ENCODE measurements around the gene CAMTA1.

CAMTA1 gene

DNA sequence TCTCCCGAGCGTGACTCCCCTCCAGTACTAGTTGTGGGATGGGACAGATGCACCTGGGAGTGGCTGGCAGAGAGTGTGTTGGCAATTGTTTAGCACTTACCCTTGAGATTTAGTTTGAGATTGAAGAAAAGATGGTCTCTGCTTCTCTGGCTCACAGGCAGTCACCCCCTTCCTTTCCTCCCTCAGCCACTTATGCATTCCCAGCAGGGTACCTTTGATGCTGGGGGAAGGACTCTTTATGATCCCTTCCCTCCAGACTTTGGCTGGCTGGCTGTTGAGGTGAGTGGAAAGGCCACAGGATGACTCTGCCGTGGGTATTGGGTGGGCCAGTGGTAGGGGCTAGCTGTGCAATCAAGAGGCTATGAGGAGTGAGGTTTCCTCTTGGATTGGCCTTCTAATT, 236.8 kb downstream of the CAMTA1 start:
- H3K23ac ChIP-seq (ENCODE audit: low read length) = no peak overlapping the region
- H3K18ac ChIP-seq (ENCODE audit: low read length) = no peak overlapping the region
- H2AFZ ChIP-seq (ENCODE audit: insufficient read depth, low read length, poor library complexity) = no peak overlapping the region
- no CpG with 5 or more reads among the region's 3 CpGs for WGBS (ENCODE audit: extremely low coverage, insufficient coverage, insufficient read length)
- H3K9me3 ChIP-seq (ENCODE audit: insufficient read depth, low read depth, low read length) = no peaks in the 10 kb centered on the region
- H4K8ac ChIP-seq (ENCODE audit: low read depth, low read length) = no peak overlapping the region
- H3K36me3 ChIP-seq (ENCODE audit: control insufficient read depth in 1 of 2, insufficient read depth in 2 of 2, low read length in 2 of 2) = no peaks in the 10 kb centered on the region
- H3K79me1 ChIP-seq (ENCODE audit: low read length) = no peaks in the 10 kb centered on the region
- no peaks in the 10 kb centered on the region for H3K79me2 ChIP-seq (ENCODE audit: control insufficient read depth, insufficient read depth, low read length, poor library complexity)
- no peak overlapping the region for H3K27ac ChIP-seq (ENCODE audit: low read depth, low read length)
- no peak for DNase-seq
- no peak overlapping the region for H3K4me2 ChIP-seq (ENCODE audit: low read length)
- no peak overlapping the region for H3K14ac ChIP-seq (ENCODE audit: low read length)
- no peak overlapping the region for H2BK5ac ChIP-seq (ENCODE audit: low read depth, low read length, poor library complexity)
- H3K4me3 ChIP-seq (ENCODE audit: low read depth, low read length) = no peak overlapping the region
- no peak overlapping the region for H2BK12ac ChIP-seq (ENCODE audit: low read length)
- H4K12ac ChIP-seq (ENCODE audit: low read depth, low read length) = no peak overlapping the region
- no peak overlapping the region for H4K91ac ChIP-seq (ENCODE audit: low read depth, low read length)
- no peak overlapping the region for H2BK120ac ChIP-seq (ENCODE audit: insufficient read depth, low read length, poor library complexity)
- H3K4ac ChIP-seq (ENCODE audit: low read depth, low read length) = no peak overlapping the region
- H3K4me1 ChIP-seq (ENCODE audit: control insufficient read depth in 1 of 2, insufficient read depth in 2 of 2, low read length in 2 of 2) = peaks cover 4 to 6% of the 10 kb centered on the region in 2 experiments
- H3K27me3 ChIP-seq (ENCODE audit: insufficient read depth, low read length) = no peaks in the 10 kb centered on the region
- no peak overlapping the region for H2AK5ac ChIP-seq (ENCODE audit: low read length)
- no peak overlapping the region for H3K9ac ChIP-seq (ENCODE audit: low read length)

DNA sequence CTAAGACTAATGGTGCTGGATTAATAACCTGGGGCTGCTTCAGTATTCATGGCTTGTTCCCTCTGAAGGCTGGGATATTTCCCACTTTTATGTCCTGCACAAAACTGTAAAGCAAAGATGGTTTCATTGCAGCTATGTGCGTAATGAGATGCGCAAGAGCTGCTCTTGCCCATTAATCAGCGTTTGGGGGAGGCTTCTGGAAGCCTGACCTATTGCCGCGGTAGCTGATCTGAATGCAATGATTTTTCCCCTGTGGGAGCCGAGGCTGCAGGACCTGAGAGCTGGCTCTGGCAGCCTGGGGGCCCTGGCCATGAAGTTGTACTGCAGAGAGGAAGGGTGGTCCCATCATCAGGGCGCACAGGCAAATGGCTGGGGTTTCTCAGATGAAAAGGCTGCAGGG, 239.8 kb downstream of the CAMTA1 start:
- H2BK12ac ChIP-seq (ENCODE audit: low read length) = no peak overlapping the region
- no CpG with 5 or more reads among the region's 7 CpGs for WGBS (ENCODE audit: extremely low coverage, insufficient coverage, insufficient read length)
- H2AFZ ChIP-seq (ENCODE audit: insufficient read depth, low read length, poor library complexity) = no peak overlapping the region

DNA sequence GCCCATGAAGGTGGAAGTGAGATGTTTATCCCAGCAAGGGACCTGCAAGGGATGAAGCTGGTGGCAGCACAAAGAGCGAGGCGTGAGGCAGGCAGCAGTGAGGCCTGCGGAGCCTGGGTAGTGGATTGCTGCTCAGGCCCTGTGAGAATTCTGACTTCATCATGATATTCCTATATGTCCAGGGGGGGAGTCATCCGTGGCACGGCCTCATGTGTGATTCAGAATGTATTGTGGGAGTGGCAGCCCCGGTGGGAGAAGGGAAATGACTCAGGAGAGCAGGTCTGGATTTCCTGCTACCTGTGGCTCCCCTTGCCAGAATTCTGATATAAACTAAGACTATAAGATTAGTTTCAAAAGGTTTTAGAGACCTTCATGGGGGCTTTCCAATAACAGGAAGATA, 240.9 kb downstream of the CAMTA1 start:
- no peak overlapping the region for H3K27ac ChIP-seq (ENCODE audit: low read depth, low read length)
- WGBS (ENCODE audit: extremely low coverage, insufficient coverage, insufficient read length) = no CpG with 5 or more reads among the region's 6 CpGs

More for the DNA sequence above, 239.8 kb downstream of the CAMTA1 start:
- Histone ChIP-seq H3K9ac (ENCODE audit: low read length) (no peak overlapping the region), H3K4me2 (ENCODE audit: low read length) (no peak overlapping the region), H2AK5ac (ENCODE audit: low read length) (no peak overlapping the region), H3K36me3 (ENCODE audit: control insufficient read depth in 1 of 2, insufficient read depth in 2 of 2, low read length in 2 of 2) (no peaks in the 10 kb centered on the region), H3K27ac (ENCODE audit: low read depth, low read length) (no peak overlapping the region), H3K23ac (ENCODE audit: low read length) (no peak overlapping the region), H2BK5ac (ENCODE audit: low read depth, low read length, poor library complexity) (no peak overlapping the region), H3K9me3 (ENCODE audit: insufficient read depth, low read depth, low read length) (no peaks in the 10 kb centered on the region), H4K91ac (ENCODE audit: low read depth, low read length) (no peak overlapping the region), H3K79me1 (ENCODE audit: low read length) (no peaks in the 10 kb centered on the region), H3K79me2 (ENCODE audit: control insufficient read depth, insufficient read depth, low read length, poor library complexity) (no peaks in the 10 kb centered on the region), H4K8ac (ENCODE audit: low read depth, low read length) (no peak overlapping the region), H2BK120ac (ENCODE audit: insufficient read depth, low read length, poor library complexity) (no peak overlapping the region), H3K4me1 (ENCODE audit: control insufficient read depth in 1 of 2, insufficient read depth in 2 of 2, low read length in 2 of 2) (no peaks in the 10 kb centered on the region), H3K18ac (ENCODE audit: low read length) (no peak overlapping the region), H4K12ac (ENCODE audit: low read depth, low read length) (no peak overlapping the region), H3K4me3 (ENCODE audit: low read depth, low read length) (no peak overlapping the region), H3K4ac (ENCODE audit: low read depth, low read length) (no peak overlapping the region), H3K27me3 (ENCODE audit: insufficient read depth, low read length) (no peaks in the 10 kb centered on the region), H3K14ac (ENCODE audit: low read length) (no peak overlapping the region)
- DNase-seq = no peak

DNA sequence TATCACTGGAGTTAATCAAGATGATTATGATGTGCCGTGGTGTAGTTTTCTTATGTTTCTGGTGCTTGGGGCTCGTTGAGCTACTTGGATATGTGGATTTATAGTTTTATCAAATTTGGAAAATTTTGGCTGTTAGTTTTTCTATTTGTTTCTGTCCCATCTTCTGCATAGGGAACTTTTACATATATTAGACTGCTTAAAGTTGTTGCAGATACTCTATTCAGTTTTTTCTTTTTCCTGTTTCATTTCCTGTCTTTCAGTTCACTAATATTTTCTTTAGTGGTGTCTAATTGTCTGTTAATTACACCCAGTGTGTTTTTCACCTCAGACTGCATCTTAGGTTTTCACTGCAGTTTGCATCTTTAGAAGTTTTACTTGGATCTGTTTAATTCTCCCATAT, 247.7 kb downstream of the CAMTA1 start:
- H3K27me3 ChIP-seq (ENCODE audit: insufficient read depth, low read length) = no peaks in the 10 kb centered on the region
- no peak overlapping the region for H4K12ac ChIP-seq (ENCODE audit: low read depth, low read length)
- no peaks in the 10 kb centered on the region for H3K4me1 ChIP-seq (ENCODE audit: control insufficient read depth in 1 of 2, insufficient read depth in 2 of 2, low read length in 2 of 2)
- no peak overlapping the region for H3K27ac ChIP-seq (ENCODE audit: low read depth, low read length)
- H3K14ac ChIP-seq (ENCODE audit: low read length) = no peak overlapping the region
- H3K4me2 ChIP-seq (ENCODE audit: low read length) = no peak overlapping the region
- no peak overlapping the region for H4K91ac ChIP-seq (ENCODE audit: low read depth, low read length)
- H3K18ac ChIP-seq (ENCODE audit: low read length) = no peak overlapping the region
- H3K4ac ChIP-seq (ENCODE audit: low read depth, low read length) = no peak overlapping the region
- no peak for DNase-seq
- no peak overlapping the region for H2BK12ac ChIP-seq (ENCODE audit: low read length)
- H2AFZ ChIP-seq (ENCODE audit: insufficient read depth, low read length, poor library complexity) = no peak overlapping the region
- H3K79me2 ChIP-seq (ENCODE audit: control insufficient read depth, insufficient read depth, low read length, poor library complexity) = no peaks in the 10 kb centered on the region
- no peaks in the 10 kb centered on the region for H3K36me3 ChIP-seq (ENCODE audit: control insufficient read depth in 1 of 2, insufficient read depth in 2 of 2, low read length in 2 of 2)
- no peak overlapping the region for H3K23ac ChIP-seq (ENCODE audit: low read length)
- no peak overlapping the region for H3K4me3 ChIP-seq (ENCODE audit: low read depth, low read length)
- no CpG with 5 or more reads among the region's 2 CpGs for WGBS (ENCODE audit: extremely low coverage, insufficient coverage, insufficient read length)
- no peak overlapping the region for H2AK5ac ChIP-seq (ENCODE audit: low read length)
- no peak overlapping the region for H2BK120ac ChIP-seq (ENCODE audit: insufficient read depth, low read length, poor library complexity)
- no peak overlapping the region for H3K9ac ChIP-seq (ENCODE audit: low read length)
- no peaks in the 10 kb centered on the region for H3K79me1 ChIP-seq (ENCODE audit: low read length)
- H2BK5ac ChIP-seq (ENCODE audit: low read depth, low read length, poor library complexity) = no peak overlapping the region
- no peak overlapping the region for H4K8ac ChIP-seq (ENCODE audit: low read depth, low read length)
- H3K9me3 ChIP-seq (ENCODE audit: insufficient read depth, low read depth, low read length) = no peaks in the 10 kb centered on the region

More for the DNA sequence above, 240.9 kb downstream of the CAMTA1 start:
- H3K9me3 ChIP-seq (ENCODE audit: insufficient read depth, low read depth, low read length) = no peaks in the 10 kb centered on the region
- H2AK5ac ChIP-seq (ENCODE audit: low read length) = no peak overlapping the region
- no peak overlapping the region for H3K4me3 ChIP-seq (ENCODE audit: low read depth, low read length)
- H3K23ac ChIP-seq (ENCODE audit: low read length) = no peak overlapping the region
- no peaks in the 10 kb centered on the region for H3K27me3 ChIP-seq (ENCODE audit: insufficient read depth, low read length)
- no peak overlapping the region for H3K14ac ChIP-seq (ENCODE audit: low read length)
- H3K79me2 ChIP-seq (ENCODE audit: control insufficient read depth, insufficient read depth, low read length, poor library complexity) = no peaks in the 10 kb centered on the region
- DNase-seq = no peak
- no peak overlapping the region for H3K4me2 ChIP-seq (ENCODE audit: low read length)
- H3K79me1 ChIP-seq (ENCODE audit: low read length) = no peaks in the 10 kb centered on the region
- H2BK120ac ChIP-seq (ENCODE audit: insufficient read depth, low read length, poor library complexity) = no peak overlapping the region
- H3K18ac ChIP-seq (ENCODE audit: low read length) = no peak overlapping the region
- H4K91ac ChIP-seq (ENCODE audit: low read depth, low read length) = no peak overlapping the region
- H3K9ac ChIP-seq (ENCODE audit: low read length) = no peak overlapping the region
- no peak overlapping the region for H2AFZ ChIP-seq (ENCODE audit: insufficient read depth, low read length, poor library complexity)
- H2BK12ac ChIP-seq (ENCODE audit: low read length) = no peak overlapping the region
- H3K36me3 ChIP-seq (ENCODE audit: control insufficient read depth in 1 of 2, insufficient read depth in 2 of 2, low read length in 2 of 2) = no peaks in the 10 kb centered on the region
- H4K12ac ChIP-seq (ENCODE audit: low read depth, low read length) = no peak overlapping the region
- H3K4me1 ChIP-seq (ENCODE audit: control insufficient read depth in 1 of 2, insufficient read depth in 2 of 2, low read length in 2 of 2) = no peaks in the 10 kb centered on the region
- no peak overlapping the region for H2BK5ac ChIP-seq (ENCODE audit: low read depth, low read length, poor library complexity)
- H3K4ac ChIP-seq (ENCODE audit: low read depth, low read length) = no peak overlapping the region
- no peak overlapping the region for H4K8ac ChIP-seq (ENCODE audit: low read depth, low read length)
